IPS DF 19.7 (cell line): Measurements from ENCODE around the gene GP9.
"Not testable (repeated sequence)": the region's sequence is repeated elsewhere in the genome, so short reads cannot be mapped to it uniquely, and the experiment has no call there.

ENCODE experiments used
- DNase-seq: peaks from one replicate; pipeline ENCODE4 v3.0.0-alpha.2; 2013; ENCODE audit warnings: low read depth, low spot score

Gene GP9

DNA sequence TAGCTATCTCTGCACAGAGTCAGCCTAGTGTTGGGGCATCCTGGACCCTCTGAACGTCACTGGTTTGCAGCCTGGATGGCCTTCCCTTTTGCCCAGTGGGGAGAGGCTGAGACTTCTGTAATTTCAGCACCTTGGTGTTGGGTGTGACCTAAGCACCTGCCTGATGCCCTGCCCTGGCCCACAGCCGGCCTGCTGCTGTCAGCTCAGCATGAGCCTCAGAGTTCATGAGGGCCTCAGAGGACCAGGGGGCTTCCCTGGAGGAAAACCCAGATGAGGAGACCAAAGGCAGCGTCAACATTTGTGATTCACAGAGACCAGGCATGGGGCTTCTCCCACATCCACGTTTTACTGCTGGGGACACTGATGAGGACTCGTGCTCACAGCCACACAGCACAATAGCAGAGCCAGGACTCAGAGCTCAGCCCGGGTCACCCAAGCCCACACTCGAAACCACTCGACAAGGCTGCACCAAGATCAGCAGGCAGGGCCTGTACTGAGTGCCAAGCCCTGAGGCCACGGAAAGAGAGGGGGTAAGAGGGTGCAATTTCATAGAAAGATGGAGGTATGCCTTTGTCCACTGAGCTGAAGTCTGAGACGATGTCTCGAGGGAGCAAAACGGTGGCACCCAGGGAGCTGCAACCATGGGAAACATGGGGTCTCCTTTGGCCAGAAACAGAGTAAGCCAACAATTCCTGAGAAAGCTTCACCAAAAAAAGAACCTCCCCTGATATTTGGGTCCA lies 9.9 kb upstream of the GP9 start:
- DNase-seq, result no peak

DNA sequence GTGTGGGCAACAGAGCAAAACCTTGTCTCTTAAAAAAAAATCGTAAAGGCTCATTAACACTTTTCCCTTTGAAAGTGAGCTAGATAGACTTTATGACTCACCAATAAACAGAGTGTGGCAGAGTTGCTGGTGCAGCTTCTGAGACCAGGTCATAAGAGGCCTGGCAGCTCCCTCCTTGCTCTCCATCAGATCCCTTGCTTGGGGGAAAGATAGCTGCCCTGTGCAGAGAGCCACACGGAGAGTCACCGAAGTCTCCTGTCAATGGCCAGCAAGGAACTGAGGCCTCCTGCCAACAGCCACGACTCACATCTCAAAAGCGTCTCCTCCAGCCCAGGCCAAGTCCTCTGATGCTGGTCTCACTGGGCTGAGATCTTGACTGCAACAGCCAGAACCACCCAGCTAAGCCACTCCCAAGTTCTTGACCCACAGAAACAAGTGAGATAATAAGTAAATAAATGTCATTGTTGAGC lies 8.7 kb upstream of the GP9 start:
- DNase-seq, result no peak

DNA sequence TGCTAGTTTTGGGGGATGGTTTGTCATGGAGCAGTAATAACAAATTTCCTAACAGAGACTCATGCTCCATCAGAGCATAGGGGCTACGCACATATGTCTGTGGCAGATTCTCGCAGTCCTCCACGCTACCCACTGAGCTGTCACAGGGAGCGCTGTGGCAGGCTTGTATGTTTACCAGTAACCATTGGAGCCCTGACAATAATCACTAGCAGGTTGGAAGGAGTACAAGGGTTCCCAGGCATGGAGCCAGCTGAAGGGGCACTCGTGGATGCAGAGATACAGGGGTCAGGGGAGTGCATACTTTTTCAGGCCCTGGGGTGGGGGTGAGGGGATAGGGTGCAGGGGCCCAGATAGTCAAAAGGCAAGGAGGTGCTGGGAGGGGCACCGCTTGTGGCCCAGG lies 7.9 kb upstream of the GP9 start:
- DNase-seq, result no peak

DNA sequence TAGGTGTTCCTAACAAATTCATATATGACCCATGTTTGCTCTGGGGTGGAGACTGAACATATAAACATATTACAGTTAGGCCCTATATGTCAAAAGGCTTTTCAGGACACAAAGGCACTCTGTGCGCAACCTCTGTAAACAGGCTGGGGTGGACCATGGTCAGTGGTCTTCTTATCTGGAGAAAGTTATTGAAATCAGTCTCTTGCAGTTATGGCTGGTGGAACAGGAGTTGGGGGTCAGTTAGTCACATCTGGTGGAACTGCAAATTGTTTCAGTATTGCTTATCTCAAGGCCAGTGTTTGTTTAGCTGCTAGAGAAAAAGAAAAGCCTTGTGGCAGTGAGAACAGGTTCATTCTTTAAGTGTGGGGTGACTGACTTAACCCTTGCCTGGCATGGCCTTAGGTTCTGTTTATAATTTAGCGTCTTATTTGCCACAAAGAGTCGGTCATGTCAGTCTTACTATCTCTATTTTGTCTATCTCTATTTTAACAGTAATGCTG lies 5.9 kb upstream of the GP9 start:
- no peak for DNase-seq

DNA sequence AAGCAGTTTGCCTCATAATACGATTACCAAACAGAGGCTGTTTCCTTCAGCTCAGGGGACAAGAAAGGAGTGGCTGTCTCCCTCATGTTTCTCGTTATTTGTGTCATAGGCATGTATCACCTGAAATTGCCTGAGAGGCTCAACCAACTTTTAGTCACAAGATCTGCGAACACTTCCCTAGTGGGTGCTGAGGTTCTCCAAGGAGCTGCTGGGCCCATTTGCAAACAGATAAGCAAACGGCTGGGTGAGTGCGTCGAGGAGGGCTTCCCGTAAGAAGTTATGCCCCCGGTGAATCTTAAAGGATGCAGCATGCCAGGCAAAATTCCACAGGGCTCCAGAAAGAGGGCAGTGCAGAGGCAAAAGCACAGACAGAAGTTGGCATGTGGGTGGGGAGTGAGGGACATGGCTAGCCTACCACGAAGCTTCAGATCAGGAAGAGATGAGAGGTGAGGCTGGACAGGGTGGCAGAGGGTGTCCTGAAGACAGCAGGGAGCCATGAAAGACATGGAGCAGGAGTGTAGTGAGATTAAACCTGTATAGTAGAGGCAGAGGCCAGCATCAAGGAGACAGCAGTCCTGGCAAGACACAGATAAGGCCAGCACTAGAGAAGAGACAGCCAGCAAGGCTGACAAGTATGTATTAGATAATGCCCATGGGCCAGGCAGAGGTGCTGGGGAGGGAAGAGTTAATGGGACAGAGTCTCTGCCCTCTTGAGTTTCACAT lies 4.0 kb upstream of the GP9 start:
- DNase-seq, result no peak

DNA sequence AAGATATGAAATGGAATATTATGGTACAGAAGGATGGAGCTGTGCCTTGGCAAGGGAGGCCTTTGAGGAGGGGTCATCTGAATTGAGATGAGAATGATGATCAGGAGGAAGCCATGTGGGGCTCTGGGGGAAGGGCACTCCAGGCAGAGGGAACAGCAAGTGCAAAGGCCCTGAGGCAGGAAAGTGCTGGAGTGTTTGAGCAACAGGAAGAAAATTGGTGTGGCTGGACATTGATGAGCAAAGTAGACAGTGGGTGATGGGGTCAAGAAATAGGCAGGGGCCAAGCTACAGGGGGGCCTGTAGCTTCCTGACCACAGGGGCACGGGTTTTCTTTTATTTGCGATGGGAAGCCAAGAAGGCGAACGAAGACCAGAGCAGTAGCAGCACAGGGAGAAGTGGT lies 3.3 kb upstream of the GP9 start:
- DNase-seq, result no peak

DNA sequence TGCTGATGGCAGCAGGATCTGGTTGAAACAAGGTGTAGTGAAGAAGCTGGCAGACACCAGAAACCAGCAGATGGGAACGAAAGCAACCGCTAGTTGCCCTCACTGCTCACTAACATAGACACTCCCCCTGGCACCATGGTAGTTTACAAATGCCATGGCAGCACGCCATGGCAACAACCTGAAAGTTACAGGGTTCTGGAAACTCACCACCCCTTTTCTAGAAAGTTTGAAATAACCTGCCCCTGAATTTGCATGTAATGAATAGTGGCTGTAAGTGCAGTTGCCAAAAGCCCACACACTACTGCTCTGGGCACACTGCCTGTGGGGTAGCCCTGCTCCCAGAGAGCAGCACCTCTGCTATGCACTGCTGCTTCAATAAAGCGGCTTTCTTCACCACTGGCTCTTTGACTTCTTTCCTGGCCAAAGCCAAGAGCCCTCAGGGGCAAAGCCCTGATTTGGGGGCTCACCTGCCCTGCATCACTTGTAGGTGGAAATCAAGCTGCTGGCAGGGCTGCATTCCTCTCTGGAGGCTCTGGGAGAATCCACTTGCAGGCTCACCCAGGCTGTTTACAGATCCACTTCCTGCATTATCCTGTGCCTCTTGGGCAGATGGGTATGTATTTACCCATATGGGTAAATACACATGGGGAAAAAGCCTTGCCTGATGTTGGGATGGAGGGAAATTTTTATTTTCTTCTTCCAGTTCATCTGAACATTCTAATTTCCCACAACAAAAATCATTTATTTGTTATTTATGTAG lies 2.0 kb upstream of the GP9 start:
- DNase-seq, result no peak

DNA sequence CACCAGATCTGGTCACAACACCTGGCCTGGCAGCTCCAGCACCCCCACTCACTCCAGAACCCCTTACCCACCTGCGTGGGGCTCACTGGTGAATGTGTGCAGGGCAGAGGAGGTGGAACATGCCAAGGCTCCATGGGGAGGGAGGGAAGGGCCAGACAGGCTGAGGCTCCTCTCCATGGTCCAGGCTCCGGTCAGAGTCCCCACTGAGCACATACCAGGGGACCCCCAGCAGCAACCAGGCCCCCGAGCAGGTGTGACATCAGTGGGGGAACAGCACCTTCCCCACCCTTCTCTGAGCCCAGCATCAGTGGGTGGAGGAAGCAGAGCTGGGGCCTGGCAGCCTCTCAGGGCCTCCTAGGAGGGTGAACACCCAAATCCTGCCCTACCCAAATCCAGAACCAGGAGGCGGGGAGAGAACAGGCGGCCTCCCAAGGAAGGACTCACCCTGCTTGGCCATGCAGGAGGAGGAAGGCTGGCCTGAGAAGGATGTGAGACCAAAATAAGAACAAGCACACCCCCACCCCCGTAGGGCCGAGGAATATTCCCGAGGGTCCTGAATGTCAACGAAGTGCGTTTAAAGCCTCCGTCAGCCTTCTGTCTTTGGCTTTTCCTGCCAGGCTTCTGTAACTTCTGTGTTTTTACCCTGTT lies 1.1 kb upstream of the GP9 start:
- DNase-seq, result no peak

DNA sequence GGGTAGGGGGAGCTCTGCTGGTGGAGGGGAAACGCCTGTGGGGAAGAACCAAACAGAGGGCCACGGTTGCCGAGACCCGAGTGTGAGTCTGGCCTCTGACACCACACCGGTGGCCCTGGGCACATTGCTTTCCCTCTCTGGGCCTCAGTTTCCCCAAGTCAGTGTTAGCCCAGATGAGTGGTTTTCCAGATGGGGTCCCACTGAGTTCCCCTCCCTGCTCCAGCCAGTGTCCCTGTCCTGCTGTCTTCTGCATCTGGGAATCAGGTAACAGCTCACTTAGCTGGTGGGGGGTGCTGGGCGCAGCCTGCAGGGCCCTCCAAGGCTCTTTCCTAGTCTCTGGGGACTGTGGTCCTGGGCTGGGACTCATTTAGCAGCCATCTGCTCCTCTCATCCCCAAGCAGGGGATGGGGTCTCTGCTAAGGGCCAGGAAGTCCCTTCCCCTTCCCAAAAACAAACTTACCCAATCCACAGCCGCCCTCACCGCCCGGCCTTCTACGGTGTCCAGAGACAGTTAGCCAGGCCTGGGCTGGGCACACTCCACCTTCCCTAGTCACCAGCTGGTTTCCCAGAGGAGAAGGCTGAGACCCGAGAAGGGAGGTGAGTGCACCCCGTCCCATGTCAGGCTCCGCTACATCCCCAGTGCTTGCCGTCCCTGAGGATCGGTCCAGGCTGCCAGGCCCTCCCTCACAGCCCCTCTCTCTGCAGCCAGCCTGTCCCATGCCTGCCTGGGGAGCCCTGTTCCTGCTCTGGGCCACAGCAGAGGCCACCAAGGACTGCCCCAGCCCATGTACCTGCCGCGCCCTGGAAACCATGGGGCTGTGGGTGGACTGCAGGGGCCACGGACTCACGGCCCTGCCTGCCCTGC lies 676 bp downstream of the GP9 start:
- no peak for DNase-seq

DNA sequence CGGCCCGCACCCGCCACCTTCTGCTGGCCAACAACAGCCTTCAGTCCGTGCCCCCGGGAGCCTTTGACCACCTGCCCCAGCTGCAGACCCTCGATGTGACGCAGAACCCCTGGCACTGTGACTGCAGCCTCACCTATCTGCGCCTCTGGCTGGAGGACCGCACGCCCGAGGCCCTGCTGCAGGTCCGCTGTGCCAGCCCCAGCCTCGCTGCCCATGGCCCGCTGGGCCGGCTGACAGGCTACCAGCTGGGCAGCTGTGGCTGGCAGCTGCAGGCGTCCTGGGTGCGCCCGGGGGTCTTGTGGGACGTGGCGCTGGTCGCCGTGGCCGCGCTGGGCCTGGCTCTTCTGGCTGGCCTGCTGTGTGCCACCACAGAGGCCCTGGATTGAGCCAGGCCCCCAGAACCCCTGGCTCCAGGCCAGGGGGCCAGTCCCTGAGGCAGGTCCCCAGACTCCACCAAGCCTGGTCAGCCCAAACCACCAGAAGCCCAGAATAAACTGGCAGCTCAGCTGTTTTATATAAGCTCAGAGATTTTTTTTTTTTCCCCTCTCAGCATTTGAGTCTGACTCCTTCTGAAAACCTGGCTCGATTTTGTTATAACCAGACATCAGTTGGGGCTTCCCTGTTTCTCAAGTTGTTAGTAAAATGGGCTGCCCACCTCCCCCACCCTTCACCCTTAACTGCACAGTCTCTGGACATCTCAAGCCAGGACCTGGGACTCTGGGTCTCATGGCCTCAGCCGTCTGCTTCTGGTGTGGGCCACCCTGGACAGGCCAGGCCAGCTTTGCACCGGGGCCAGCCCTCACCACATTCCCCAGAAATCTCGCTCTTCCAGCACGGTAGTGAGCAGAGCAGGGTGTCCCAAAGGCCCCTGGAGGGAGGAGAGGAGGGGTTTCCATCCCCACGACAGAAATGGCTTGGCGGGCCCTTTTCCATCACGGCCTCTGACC lies 1.6 kb downstream of the GP9 start:
- no peak for DNase-seq

DNA sequence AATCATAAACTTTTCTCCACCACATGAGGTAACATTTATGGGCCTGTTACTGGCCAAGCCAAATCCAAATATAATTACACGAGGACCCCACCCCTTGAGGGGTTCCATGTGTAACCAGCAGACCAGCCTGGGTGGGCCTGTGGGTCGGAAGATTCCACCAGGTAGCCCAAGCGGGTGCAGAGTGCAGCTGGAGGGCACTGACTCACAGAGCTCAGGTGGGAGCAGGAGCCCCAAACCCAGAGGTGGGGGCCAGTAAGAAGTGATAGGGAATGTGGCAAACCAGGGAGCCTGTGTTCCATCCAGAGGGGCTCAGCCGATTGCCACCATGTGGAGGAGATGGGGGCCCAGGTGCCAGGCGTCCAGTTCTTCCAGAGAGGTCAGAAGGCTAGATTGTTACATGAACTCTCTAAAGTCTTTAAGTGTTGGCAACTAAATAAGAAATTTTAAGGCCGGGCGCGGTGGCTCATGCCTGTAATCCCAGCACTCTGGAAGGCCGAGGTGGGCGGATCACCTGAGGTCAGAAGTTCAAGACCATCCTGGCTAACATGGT lies 2.6 kb downstream of the GP9 start:
- no peak for DNase-seq

DNA sequence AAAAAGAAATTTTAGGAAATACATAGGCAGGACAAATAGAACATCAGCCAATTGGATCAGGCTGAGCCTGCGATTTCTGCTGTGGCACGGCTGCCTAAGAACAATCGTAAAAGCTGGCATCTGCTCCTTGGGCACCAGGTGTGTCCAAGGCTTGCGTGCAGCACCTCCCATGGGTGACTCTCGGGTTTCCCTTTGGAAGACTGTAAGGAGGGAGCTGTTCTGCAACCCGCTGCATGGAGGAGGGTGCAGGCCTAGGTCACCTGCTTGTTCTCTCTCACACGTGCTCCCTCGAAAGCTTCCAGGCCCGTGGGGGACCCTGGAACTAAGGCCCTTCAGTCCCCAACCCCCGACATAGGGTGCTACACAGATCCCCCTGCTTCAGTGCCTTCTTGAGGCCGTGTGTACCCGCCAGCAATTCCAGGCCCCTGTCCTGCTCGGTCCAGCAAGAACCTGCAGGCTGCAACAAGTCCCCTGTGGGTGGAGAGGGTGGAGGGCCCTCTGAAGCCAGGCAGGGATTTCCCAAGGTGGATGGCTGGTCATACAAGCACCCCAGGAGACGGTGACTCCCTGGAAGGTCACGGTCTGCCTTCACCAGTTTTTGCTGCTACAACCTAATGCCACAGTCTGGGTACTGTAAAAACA lies 3.4 kb downstream of the GP9 start:
- no peak for DNase-seq

DNA sequence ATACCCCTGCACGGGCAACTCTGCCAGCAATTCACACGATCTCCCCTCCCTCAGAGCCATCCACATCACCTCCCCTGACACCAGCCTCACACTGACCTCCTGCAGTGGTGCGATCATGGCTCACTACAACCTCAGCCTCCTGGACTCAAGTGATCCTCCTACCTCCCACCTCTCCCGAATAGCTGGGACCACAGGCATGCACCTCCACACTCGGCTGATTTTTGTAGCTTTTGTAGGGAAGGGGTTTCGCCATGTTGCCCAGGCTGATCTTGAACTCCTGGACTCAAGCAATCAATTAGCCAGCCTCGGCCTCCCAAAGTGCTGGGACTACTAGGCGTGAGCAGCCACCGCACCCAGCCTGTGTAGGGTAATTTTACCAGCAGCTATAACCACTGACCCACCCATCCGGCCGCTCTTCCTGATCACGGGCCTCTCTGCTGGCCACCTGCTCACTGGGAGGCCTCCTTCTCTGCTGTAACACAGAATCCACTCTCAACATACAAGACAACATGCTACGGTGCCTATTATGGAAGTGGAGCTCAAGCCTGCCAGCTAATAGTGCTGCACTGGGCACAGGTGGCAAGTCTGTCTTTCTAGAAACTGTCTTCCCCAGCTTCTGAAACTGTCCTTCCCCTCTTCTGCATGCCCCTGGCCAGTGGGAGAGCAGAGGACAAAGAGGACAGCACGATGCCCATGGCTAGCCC lies 4.6 kb downstream of the GP9 start:
- DNase-seq, result no peak

DNA sequence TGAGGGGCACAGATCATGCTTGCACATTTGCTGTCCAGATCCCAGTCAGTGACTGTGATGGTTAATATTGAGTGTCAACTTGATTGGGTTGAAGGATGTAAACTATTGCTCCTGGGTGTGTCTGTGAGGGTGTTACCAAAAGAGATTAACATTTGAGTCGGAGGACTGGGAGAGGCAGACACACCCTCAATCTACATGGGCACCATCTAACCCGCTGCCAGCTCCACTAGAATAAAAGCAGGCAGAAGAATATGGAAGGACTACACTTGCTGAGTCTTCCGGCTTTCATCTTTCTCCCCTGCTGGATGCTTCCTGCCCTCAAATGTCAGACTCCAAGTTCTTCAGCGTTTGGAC lies 5.1 kb downstream of the GP9 start:
- DNase-seq, result no peak

DNA sequence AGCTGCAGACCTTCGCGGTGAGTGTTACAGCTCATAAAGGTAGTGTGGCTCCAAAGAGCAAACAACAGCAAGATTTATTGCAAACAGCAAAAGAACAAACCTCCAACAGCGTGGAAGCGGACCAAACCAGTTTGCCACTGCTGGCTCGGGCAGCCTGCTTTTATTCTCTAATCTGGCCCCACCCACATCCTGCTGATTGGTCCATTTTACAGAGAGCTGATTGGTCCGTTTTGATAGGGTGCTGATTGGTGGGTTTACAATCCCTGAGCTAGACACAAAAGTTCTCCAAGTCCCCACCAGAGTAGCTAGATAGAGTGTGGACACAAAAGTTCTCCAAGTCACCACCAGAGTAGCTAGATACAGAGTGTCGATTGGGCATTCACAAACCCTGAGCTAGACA lies 7.1 kb downstream of the GP9 start:
- not testable (repeated sequence) for DNase-seq

DNA sequence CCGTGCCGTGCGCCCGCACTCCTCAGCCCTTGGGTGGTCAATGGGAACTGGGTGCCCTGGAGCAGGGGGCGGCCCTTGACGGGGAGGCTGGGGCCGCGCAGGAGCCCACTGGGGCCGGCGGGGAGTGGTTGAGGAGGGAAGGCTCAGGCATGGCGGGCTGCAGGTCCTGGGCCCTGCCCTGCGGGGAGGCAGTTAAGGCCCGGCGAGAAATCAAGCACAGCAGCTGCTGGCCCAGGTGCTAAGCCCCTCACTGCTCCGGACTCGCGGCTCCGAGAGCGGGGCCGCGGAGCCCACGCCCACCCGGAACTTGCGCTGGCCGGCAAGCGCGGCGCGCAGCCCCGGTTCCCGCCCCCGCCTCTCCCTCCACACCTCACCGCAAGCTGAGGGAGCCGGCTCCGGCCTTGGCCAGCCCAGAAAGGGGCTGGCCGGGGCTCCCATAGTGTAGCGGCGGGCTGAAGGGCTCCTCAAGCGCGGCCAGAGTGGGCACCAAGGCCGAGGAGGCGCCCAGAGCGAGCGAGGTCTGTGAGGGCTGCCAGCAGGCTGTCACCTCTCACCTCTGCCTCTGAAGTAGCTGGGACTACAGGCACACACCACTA lies 7.8 kb downstream of the GP9 start:
- no peak for DNase-seq

DNA sequence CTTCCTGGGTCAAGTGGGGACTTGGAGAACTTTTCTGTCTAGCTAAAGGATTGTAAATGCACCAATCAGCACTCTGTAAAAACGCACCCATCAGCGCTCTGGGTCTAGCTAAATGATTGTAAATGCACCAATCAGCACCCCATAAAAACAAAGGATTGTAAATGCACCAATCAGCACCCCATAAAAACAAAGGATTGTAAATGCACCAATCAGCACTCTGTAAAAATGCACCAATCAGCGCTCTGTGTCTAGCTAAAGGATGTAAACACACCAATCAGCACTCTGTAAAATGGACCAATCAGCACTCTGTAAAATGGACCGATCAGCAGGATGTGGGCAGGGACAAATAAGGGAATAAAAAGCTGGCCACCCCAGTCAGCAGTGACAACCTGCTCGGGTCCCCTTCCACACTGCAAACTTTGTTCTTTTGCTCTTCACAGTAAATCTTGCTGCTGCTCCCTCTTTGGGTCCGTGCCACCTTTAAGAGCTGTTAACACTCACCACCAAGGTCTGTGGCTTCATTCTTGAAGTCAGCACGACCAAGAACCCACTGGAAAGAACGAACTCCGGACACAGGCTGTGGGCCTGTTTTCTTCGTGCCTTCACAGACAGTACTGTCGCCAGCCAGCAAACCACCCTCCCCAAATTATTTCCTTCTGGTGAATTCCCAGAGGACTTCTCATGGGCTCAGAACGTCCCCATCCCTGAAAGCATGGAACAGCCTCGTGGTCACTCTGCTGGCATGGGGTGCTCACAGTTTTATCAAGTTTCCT lies 8.9 kb downstream of the GP9 start:
- DNase-seq, result not testable (repeated sequence)
